ENCODE measurements around the gene OR8J1.

DNA sequence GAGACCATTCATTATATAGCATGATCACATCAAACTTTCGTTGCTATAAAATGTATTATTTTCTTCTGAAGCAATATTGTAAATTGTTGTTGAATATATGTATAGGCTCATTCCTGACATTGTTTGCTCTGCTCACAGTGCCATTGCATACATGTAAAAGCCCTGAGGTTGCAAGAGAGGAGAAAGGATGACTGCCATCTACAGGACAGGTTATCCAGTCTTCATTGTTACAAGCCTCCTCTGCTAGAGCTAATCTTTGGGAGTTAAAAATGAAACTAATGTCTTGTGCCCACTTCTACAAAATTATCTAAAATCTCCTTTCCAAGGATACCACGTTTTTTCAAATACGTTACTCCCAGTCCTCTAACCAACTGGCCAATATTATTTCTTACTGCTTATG is 42.0 kb downstream of the OR8J1 start:
- TF ChIP-seq POLR2A (IDR thresholded peaks at IDR 0.05; ENCODE audit: low read depth, low read length), result no peak
- no peak for TF ChIP-seq POLR2AphosphoS5 (IDR thresholded peaks at IDR 0.05; ENCODE audit: low read depth, low read length)

Data from GM12891 (cell line).